MM.1S (cell line): ENCODE results near the gene OPALIN.

Experiments
- DNase-seq: peaks from one replicate; pipeline ENCODE4 v3.0.0-alpha.2; 2015
- H2AFZ ChIP-seq: fragments of 300-600 bp; sonication (generic); 2 replicates; pipeline ENCODE4 v1.6.0; 2016; ENCODE audit warnings: antibody characterized with exemption, low read length
- H3F3A ChIP-seq: fragments of 300-600 bp; sonication (generic); 2 replicates; pipeline ENCODE4 v1.6.1; 2016; ENCODE audit warnings: mild to moderate bottlenecking, antibody characterized with exemption, low read length, moderate library complexity, mixed read lengths; ENCODE audit not compliant: insufficient read depth
- H3K27ac ChIP-seq: fragments of 300-600 bp; sonication (generic); 2 replicates; pipeline ENCODE4 v1.5.1; 2016; ENCODE audit warnings: mild to moderate bottlenecking, low read length
- H3K27me3 ChIP-seq: fragments of 300-600 bp; sonication (generic); replicated peaks from 2 replicates; pipeline ENCODE4 v1.6.0; 2016; ENCODE audit warnings: low read length; ENCODE audit not compliant: insufficient read depth
- H3K36me3 ChIP-seq: fragments of 300-600 bp; sonication (generic); replicated peaks from 2 replicates; pipeline ENCODE4 v1.6.1; 2016; ENCODE audit warnings: mild to moderate bottlenecking, low read length, mixed read lengths; ENCODE audit not compliant: insufficient read depth
- H3K4me1 ChIP-seq: fragments of 300-600 bp; sonication (generic); 2 replicates; pipeline ENCODE4 v1.6.1; 2016; ENCODE audit warnings: low read length, mixed read lengths
- H3K4me2 ChIP-seq: fragments of 300-600 bp; sonication (generic); 2 replicates; pipeline ENCODE4 v1.6.0; 2016; ENCODE audit warnings: low read depth, low read length
- H3K4me3 ChIP-seq: fragments of 300-600 bp; sonication (generic); 2 replicates; pipeline ENCODE4 v1.5.1; 2016; ENCODE audit warnings: low read length, mixed read lengths
- H3K79me2 ChIP-seq: fragments of 300-600 bp; sonication (generic); 2 replicates; pipeline ENCODE4 v1.6.1; 2016; ENCODE audit warnings: mixed run types, low read length, mixed read lengths
- H3K9ac ChIP-seq: fragments of 300-600 bp; sonication (generic); 2 replicates; pipeline ENCODE4 v1.6.1; 2016; ENCODE audit warnings: low read length, mixed read lengths
- H3K9me2 ChIP-seq: fragments of 300-600 bp; sonication (generic); replicated peaks from 2 replicates; pipeline ENCODE4 v1.6.1; 2016; ENCODE audit warnings: mild to moderate bottlenecking, low read length, mixed read lengths; ENCODE audit not compliant: insufficient read depth
- H3K9me3 ChIP-seq: fragments of 300-600 bp; sonication (generic); replicated peaks from 2 replicates; pipeline ENCODE4 v1.6.1; 2016; ENCODE audit warnings: mild to moderate bottlenecking, low read length, mixed read lengths; ENCODE audit not compliant: insufficient read depth
- H4K20me1 ChIP-seq: fragments of 300-600 bp; sonication (generic); 2 replicates; pipeline ENCODE4 v1.6.1; 2016; ENCODE audit warnings: mild to moderate bottlenecking, low read length, moderate library complexity, mixed read lengths; ENCODE audit not compliant: insufficient read depth
- CTCF ChIP-seq: fragments of 300-600 bp; sonication (generic); IDR thresholded peaks from 2 replicates; pipeline ENCODE4 v1.5.1; 2016; ENCODE audit warnings: antibody characterized with exemption, low read length, mixed read lengths
- EZH2 ChIP-seq: fragments of 300-600 bp; sonication (generic); optimal IDR thresholded peaks from 2 replicates; pipeline ENCODE3; 2017; ENCODE audit warnings: low read depth, mild to moderate bottlenecking, antibody characterized with exemption, low read length, mixed read lengths
- EZH2phosphoT487 ChIP-seq: fragments of 300-600 bp; sonication (generic); IDR thresholded peaks from 2 replicates; pipeline ENCODE4 v1.6.1; 2018; ENCODE audit warnings: antibody characterized with exemption, low read length

Gene OPALIN

DNA sequence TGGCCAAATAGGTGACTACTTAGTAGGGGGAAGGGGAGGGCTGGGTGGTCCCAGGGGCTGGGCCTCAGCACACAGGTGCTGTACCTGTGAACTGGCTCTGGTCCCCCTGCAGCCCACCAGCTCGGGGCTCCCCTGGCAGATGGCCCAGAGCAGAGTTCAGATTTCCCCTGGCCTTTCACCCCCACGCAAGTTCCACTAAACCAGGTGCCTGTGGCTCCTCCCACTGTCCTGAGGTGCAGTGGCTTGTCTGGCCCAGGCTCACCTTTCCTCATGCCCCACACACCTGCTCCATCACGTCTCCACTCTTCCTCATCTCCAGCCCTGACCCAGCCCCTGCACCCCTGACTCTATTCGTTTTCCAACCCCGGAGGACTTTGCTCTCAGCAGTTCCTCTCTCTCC lies 47.3 kb upstream of the OPALIN start:
- Histone ChIP-seq H3K27ac (no peak overlapping the region), H3K79me2 (no peaks in the 10 kb centered on the region), H3K4me3 (no peak overlapping the region), H3K4me1 (no peaks in the 10 kb centered on the region), H3F3A (no peaks in the 10 kb centered on the region), H3K9me2 (no peaks in the 10 kb centered on the region), H3K4me2 (no peak overlapping the region), H3K36me3 (no peaks in the 10 kb centered on the region), H2AFZ (no peak overlapping the region), H3K27me3 (peaks cover 14% of the 10 kb centered on the region; the same call in 1 of the 2 replicates), H4K20me1 (no peaks in the 10 kb centered on the region), H3K9me3 (no peaks in the 10 kb centered on the region), H3K9ac (no peak overlapping the region)
- TF ChIP-seq EZH2phosphoT487, result no peak
- no peak for TF ChIP-seq EZH2
- no peak for TF ChIP-seq CTCF
- DNase-seq, result no peak

- Histone ChIP-seq H2AFZ (no peak overlapping the region), H3K4me1 (no peaks in the 10 kb centered on the region), H3K4me2 (no peak overlapping the region), H3K9me2 (no peaks in the 10 kb centered on the region), H3K9me3 (no peaks in the 10 kb centered on the region), H3K4me3 (no peak overlapping the region), H4K20me1 (no peaks in the 10 kb centered on the region), H3K36me3 (no peaks in the 10 kb centered on the region), H3K27me3 (peaks cover 14% of the 10 kb centered on the region; the same call in 1 of the 2 replicates), H3K9ac (no peak overlapping the region), H3F3A (no peaks in the 10 kb centered on the region), H3K27ac (no peak overlapping the region), H3K79me2 (no peaks in the 10 kb centered on the region)
- DNase-seq, result no peak
- TF ChIP-seq CTCF (no peak), EZH2phosphoT487 (no peak), EZH2 (no peak)
Observed at GRCh38 chr10:96402417-96403305, 43.9 kb upstream of the OPALIN start.

- no peaks in the 10 kb centered on the region for H3F3A ChIP-seq
- no peaks in the 10 kb centered on the region for H3K36me3 ChIP-seq
- H3K4me3 ChIP-seq, result no peak overlapping the region
- H3K9ac ChIP-seq, result no peak overlapping the region
- H3K27ac ChIP-seq, result no peak overlapping the region
- H3K79me2 ChIP-seq, result no peaks in the 10 kb centered on the region
- H2AFZ ChIP-seq, result no peak overlapping the region
- no peak for TF ChIP-seq EZH2
- TF ChIP-seq CTCF, result no peak
- TF ChIP-seq EZH2phosphoT487, result no peak
- no peaks in the 10 kb centered on the region for H3K4me1 ChIP-seq
- no peak for DNase-seq
- H3K9me3 ChIP-seq, result no peaks in the 10 kb centered on the region
- H4K20me1 ChIP-seq, result no peaks in the 10 kb centered on the region
- no peaks in the 10 kb centered on the region for H3K9me2 ChIP-seq
- peaks cover 14% of the 10 kb centered on the region; the same call in 1 of the 2 replicates for H3K27me3 ChIP-seq
- no peak overlapping the region for H3K4me2 ChIP-seq
Observed at GRCh38 chr10:96401036-96401435, 42.2 kb upstream of the OPALIN start.
